GM19455 (cell line): ENCODE measurements around the gene FAR2.
A peak's percentile ranks its signal among the peaks of the same experiment; 100 is the strongest.
"Not testable (repeated sequence)": the region's sequence is repeated elsewhere in the genome, so short reads cannot be mapped to it uniquely, and the experiment has no call there.

ENCODE experiments used
- ATAC-seq: cut with Tn5 transposase; IDR thresholded peaks from one replicate; pipeline ENCODE4 v1.9.1; 2021; ENCODE audit not compliant: unreplicated experiment

FAR2 gene

DNA sequence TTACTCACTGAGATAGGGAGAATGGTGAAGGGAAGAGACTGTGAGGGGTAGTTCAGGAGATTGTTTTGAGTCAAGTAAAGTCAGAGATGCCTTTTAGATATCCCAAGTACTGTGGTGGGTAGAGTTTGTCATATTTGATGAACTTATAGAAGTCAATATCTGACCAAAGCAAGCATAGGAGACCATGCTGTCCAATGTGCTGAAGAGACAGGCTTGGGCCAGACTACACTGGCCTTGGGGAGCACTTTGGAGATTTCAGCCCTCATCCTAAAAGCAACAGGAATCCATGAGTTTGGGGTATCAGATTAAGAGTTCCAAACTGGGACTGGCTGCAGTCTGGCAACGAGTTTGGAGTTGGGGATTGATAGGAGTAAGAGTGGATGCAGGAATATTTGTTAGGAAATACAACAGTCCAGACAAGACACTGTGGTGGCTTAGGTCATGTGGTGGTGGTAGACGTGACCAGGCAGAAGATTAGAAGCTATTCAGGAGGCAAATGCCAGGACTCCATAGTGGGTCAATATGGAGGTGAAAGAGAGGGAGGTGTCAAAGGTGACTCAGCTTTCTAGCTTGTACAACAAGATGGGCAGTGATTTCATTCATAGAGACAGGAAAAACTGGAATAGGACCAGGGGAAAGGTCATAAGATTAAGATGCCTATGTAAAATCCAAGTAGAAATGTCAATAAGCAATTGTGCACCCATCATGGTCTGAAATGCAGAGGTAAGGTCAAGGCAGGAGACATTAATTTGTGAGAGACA is 81.9 kb downstream of the FAR2 start:
- ATAC-seq = no peak

DNA sequence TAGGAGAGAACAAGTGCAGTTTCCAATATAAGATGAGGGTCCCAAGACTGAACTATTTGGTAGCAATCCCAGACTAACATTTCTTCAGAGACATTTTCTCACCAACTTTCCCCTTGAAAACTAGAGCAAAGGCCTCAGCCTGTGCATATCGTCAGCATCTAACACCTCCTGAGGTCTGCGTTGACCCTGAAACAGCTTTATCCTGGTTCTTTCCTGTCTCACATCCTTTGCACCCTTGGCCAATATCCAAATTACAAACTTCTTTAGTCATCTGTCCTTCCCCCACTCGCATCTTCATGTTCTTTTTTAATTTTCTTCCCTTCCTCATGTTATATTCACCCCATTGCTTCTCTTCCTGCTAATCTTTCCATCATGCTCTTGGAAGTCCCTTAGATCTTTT is 83.0 kb downstream of the FAR2 start:
- ATAC-seq = no peak

GRCh38 chr12:29234552-29234951 is 85.5 kb downstream of the FAR2 start:
- no peak for ATAC-seq

DNA sequence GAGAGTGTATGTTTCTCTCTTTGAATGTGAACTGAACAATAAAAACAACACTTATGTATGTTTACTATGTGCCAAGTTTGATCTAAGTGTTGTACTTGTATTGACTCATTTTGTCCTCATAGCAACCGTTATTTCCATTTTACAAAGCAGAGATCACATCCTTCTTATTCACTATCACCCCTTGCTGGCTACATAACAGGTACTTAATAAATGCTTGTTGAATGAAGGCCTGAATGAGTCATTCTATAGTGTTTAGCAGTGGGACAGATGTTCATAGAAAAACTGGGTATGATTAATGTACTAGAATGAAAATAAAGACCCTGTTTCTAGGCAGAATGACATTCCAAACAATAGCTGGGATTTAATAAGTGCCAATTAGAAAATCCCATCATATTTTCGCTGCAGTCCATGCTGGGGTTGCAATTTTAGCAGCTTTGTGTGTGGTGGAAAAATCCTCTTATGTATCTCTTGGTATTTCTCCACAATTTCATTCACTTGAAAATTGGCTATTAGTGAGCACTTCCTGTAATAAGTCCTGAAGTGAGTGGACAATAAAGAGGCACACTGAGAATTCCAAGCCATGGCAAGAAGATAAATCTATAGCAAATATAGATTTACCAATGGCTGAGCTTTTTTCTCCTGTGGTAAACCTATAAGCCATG is 86.0 kb downstream of the FAR2 start:
- ATAC-seq = no peak

- ATAC-seq = no peak
Observed at GRCh38 chr12:29238822-29239291, 89.8 kb downstream of the FAR2 start.

- no peak for ATAC-seq
Observed at GRCh38 chr12:29239336-29239735, 90.3 kb downstream of the FAR2 start.

- no peak for ATAC-seq
Observed at GRCh38 chr12:29240441-29240840, 91.4 kb downstream of the FAR2 start.

- peak; percentile 77 for ATAC-seq
Observed at GRCh38 chr12:29241821-29242591, 92.9 kb downstream of the FAR2 start.

GRCh38 chr12:29242921-29243431 is 93.9 kb downstream of the FAR2 start:
- ATAC-seq = no peak

DNA sequence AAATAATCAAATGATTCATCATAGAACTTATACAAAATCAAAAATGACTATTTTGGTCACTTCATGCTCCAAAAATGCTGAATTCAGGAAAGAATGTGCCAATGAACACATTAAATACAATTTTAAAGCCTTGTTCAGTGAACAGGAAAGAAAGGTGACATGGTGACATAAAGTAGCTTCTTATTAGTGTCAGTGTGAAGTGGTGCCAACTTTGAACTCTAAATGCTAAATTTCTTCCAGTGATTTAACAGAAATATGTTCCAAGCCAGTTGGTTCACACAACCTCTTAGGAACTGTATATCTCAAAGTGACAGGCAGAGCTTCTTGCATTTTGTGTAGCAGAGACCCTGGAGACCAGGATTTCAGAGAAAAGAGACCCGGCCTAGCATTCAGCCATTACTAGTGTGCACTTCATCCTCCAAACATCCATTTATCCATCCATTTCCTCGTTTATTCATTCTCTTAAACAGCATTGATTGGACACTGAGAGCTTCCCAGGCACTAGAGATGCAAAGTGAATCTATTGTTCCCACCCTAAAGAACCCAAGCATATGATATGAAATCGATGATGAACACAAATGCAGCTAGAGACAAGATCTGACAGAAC is 95.2 kb downstream of the FAR2 start:
- no peak for ATAC-seq

DNA sequence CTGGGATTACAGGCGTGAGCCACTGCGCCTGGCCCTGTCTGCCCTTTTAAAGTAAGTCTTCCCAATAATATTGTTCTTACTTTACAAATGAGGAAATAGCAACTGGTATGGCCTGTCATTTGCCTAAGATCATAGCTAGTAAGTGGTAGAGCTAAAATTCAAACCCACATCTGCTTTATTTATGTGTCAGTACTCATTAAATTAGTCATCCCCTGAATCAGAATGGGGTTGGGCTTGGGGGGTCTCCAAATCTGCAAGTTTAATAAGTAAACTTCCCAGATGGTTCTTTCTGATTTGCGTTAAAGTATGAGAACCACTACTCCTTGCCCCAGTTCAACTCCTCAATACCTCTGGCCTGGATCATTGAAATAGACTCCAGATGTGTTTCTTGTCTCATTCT is 96.2 kb downstream of the FAR2 start:
- ATAC-seq = no peak

DNA sequence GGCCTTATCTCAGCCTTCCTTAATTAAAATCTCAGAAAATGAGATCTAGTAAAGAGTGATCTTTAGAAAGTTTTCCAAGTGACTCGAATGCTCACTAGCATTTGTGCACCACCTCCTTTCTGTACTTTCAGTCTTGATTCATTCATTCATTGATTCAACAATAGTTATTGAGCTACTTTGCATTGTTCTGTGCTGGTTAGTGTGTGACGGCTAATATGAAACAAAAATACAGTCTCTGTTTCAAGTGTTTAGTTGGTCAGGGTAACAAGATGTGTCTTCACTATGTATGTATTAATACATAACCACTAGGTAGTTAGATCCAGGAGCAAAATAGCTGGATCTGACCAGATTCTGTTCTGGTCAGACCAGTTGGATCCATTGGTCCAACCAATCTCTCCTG is 100.9 kb downstream of the FAR2 start:
- ATAC-seq = no peak

GRCh38 chr12:29253906-29254625 is 105.0 kb downstream of the FAR2 start:
- ATAC-seq = no peak

DNA sequence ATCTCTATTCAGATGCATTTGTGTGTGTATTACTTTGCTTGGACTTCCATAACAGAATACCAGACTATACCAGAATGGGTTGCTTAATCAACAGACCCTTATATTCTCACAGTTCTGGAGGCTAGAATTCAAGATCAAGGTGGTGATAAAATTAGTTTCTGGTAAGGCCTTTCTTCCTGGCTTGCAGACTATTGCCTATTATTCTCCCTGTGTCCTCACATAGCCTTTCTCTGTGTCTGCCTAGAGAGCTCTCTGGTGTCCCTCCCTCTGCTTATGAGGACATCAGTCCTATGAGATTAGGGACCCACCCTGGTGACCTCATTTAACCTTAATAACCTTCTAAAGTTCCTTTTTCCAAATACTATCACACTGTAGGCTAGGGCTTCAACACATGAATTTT is 106.0 kb downstream of the FAR2 start:
- ATAC-seq = no peak

GRCh38 chr12:29256598-29256997 is 107.5 kb downstream of the FAR2 start:
- no peak for ATAC-seq

DNA sequence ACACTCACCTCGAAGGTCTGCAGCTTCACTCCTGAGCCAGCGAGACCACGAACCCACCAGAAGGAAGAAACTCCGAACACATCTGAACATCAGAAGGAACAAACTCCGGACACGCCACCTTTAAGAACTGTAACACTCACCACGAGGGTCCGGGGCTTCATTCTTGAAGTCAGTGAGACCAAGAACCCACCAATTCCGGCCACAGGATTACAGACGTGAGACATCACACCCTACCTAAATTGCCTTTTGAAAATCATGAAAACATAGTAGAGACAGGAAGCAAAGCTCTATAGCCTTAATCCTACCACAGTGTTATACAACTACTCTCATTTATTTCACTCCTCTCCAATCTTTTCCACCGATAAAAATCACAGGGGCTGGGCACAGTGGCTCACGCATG is 108.6 kb downstream of the FAR2 start:
- not testable (repeated sequence) for ATAC-seq

GRCh38 chr12:29264424-29264823 is 115.3 kb downstream of the FAR2 start:
- ATAC-seq = no peak

DNA sequence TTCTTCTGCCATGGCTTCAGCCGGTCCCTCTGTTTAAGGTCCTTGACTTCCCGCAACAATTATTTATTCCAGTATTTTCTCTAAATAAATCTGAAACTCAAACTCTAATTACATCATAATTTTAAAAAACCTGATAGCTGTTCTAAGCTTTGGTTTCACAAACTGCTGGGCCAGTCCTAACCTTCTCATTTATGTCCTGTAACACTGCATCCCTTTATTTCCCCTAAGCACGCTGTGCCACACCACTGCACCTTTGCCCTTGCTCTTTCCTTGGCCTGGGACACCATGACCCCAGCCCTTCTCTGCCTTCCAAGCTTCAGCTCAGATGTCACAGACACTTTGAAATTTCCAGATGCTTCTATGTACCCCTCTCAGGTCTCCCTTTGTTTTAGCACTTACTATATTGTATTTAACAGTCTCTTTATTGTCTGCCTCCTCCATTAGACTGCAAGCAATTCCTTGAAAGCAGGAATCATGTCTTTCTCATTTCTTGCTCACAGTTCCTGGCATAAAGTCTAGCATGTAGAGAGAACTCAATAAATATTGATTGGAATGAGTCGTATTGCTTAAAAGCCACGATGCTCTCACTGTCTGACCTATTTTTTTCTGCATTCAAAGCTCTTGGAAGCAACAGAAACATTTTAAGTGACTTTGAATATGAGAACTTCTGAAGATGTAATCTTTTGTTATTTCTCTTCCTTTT is 120.8 kb downstream of the FAR2 start:
- no peak for ATAC-seq

DNA sequence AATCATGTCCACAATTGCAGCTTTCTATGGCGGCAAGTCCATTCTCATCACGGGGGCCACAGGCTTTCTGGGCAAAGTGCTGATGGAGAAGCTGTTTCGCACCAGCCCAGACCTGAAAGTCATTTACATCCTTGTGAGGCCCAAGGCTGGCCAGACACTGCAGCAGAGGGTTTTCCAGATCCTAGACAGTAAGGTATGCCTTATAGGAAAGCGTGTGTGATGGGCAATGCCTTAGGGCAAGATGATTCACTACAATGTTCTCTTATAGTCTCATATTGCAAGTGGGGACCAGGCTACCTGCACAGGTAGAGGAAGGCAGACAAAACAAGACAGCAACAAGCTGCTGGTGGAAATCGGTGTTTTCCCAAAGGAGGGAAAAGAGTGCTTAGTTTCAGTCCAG is 121.4 kb downstream of the FAR2 start:
- no peak for ATAC-seq
